Ureter (tissue), 1 donor: Measurements from ENCODE around the gene RNF151. TPM values are rescaled to one million over a fixed set of nuclear protein-coding genes. Genes with fewer than 3 reads are reported as not detected.
A peak's percentile ranks its signal among the peaks of the same experiment; 100 is the strongest.
"Not testable (repeated sequence)": the region's sequence is repeated elsewhere in the genome, so short reads cannot be mapped to it uniquely, and the experiment has no call there.

Experiments used
- DNase-seq: peaks from one replicate; pipeline ENCODE4 v3.0.0-alpha.2; 2020; ENCODE audit warnings: low spot score
- total RNA-seq: library from RNA; stranded (reverse); gene quantifications from one replicate; pipeline ENCODE4 v1.2.4, GENCODE V29; 2023
- donor health status: DM: yes; HTN: yes; CAD: no.

RNF151 gene
- total RNA-seq, 1 donor from 2014 or later: not detected

- no peak for DNase-seq
These were observed 40.6 kb downstream of the RNF151 start for GRCh38 chr16:2007081-2007836.

- no peak for DNase-seq
These were observed 41.4 kb downstream of the RNF151 start for GRCh38 chr16:2008009-2008526.

- no peak for DNase-seq
These were observed 42.0 kb downstream of the RNF151 start for GRCh38 chr16:2008631-2009163.

- no peak for DNase-seq
These were observed 42.6 kb downstream of the RNF151 start for GRCh38 chr16:2009164-2009711.

GRCh38 chr16:2009791-2010510 is 43.3 kb downstream of the RNF151 start, which contains the start of gene ZNF598:
Gene ZNF598, minus strand, starts transcription at chr16:2009821.
- DNase-seq: peak; percentile 74

- not testable (repeated sequence) for DNase-seq
These were observed 45.1 kb downstream of the RNF151 start for GRCh38 chr16:2011726-2012125.

GRCh38 chr16:2013527-2013926 is 46.9 kb downstream of the RNF151 start:
- DNase-seq: no peak

GRCh38 chr16:2015117-2015946 is 48.7 kb downstream of the RNF151 start:
- no peak for DNase-seq

GRCh38 chr16:2015947-2016208 is 49.2 kb downstream of the RNF151 start:
- no peak for DNase-seq

GRCh38 chr16:2016407-2016922 is 49.8 kb downstream of the RNF151 start:
- no peak for DNase-seq

Other genes with a start within 250 kb of the RNF151 start
- 79.7 TPM for gene NME3, start 195.3 kb upstream of the RNF151 start, total RNA-seq
- 49.7 TPM for gene EME2, start 194.0 kb upstream of the RNF151 start, total RNA-seq
- 78.6 TPM for gene MRPS34, start 193.7 kb upstream of the RNF151 start, total RNA-seq
- 39.2 TPM for gene SPSB3, start 184.3 kb upstream of the RNF151 start, total RNA-seq
- 48.9 TPM for gene NUBP2, start 183.9 kb upstream of the RNF151 start, total RNA-seq
- not detected for gene IGFALS, start 173.2 kb upstream of the RNF151 start, total RNA-seq
- 37.5 TPM for gene HAGH, start 140.0 kb upstream of the RNF151 start, total RNA-seq
- 29.3 TPM for gene FAHD1, start 139.7 kb upstream of the RNF151 start, total RNA-seq
- not detected for gene MEIOB, start 94.7 kb upstream of the RNF151 start, total RNA-seq
- gene HS3ST6, start 48.4 kb upstream of the RNF151 start, total RNA-seq: 12.9 TPM
- 27.2 TPM for gene MSRB1, start 23.7 kb upstream of the RNF151 start, total RNA-seq
- not detected for gene RPL3L, start 12.2 kb upstream of the RNF151 start, total RNA-seq
- gene NDUFB10, start 7.3 kb upstream of the RNF151 start, total RNA-seq: 97.5 TPM
- gene RPS2, start 2.0 kb upstream of the RNF151 start, total RNA-seq: 2,737 TPM
- gene TBL3, start 5.2 kb downstream of the RNF151 start, total RNA-seq: 37.0 TPM
- gene NOXO1, start 14.6 kb downstream of the RNF151 start, total RNA-seq: 0.65 TPM
- 16.5 TPM for gene GFER, start 17.3 kb downstream of the RNF151 start, total RNA-seq
- gene SYNGR3, start 23.1 kb downstream of the RNF151 start, total RNA-seq: 0.86 TPM
- 46.4 TPM for gene ZNF598, start 43.0 kb downstream of the RNF151 start, total RNA-seq
- not detected for gene NPW, start 52.9 kb downstream of the RNF151 start, total RNA-seq
- 106 TPM for gene NHERF2, start 60.0 kb downstream of the RNF151 start, total RNA-seq
- 11.8 TPM for gene NTHL1, start 81.0 kb downstream of the RNF151 start, total RNA-seq
- 178 TPM for gene TSC2, start 81.1 kb downstream of the RNF151 start, total RNA-seq
- gene PKD1, start 169.0 kb downstream of the RNF151 start, total RNA-seq: 165 TPM
- 0.83 TPM for gene RAB26, start 181.8 kb downstream of the RNF151 start, total RNA-seq
- gene TRAF7, start 188.9 kb downstream of the RNF151 start, total RNA-seq: 76.2 TPM
- gene CASKIN1, start 229.7 kb downstream of the RNF151 start, total RNA-seq: 0.05 TPM
- 37.0 TPM for gene MLST8, start 238.6 kb downstream of the RNF151 start, total RNA-seq
- gene BRICD5, start 244.0 kb downstream of the RNF151 start, total RNA-seq: 7.4 TPM
- 11.3 TPM for gene PGP, start 248.0 kb downstream of the RNF151 start, total RNA-seq